ENCODE measurements around the gene SMC5.

SMC5 gene

DNA sequence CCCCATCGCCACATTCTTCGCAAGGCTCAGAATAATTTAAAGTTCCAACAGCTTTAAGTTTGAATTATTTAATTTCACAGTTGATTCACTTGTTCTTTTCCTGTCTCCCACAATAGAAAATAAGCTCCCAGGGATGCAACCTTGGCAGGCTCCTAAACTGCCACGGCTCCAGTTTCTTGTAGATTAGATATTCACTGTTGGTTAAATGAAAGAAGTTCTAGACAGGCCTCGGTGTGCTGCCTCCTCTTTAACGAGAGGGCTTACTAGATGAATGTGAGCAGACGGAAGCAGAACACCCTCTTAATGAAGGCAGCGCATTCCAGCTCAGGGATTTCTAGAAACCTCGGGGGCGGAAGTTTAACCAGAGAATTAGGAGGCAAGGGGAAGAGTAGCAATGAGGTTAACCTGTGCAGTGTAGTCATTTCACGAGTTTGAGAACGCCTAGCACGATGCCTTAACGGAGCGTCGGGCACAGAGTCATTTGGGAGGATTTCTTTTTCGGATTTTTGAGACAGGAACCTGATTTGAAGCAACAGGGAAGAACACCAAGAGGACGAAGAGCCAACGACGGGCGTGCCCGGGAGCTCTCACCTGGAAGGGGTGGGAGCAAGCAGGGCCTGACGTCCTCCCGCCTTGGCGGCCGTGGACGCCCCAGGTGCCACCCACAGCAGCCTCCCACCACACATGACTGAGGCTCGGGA lies 637 bp upstream of the SMC5 start:
- H3K79me2 ChIP-seq (ENCODE audit: control insufficient read depth, insufficient read depth, low read length, poor library complexity): peaks cover 20% of the 10 kb centered on the region
- H3K4me3 ChIP-seq (ENCODE audit: low read depth, low read length): peak overlapping the region; percentile 38
- peak overlapping the region; percentile 85 for H2BK120ac ChIP-seq (ENCODE audit: insufficient read depth, low read length, poor library complexity)
- H3K27me3 ChIP-seq (ENCODE audit: insufficient read depth, low read length): no peaks in the 10 kb centered on the region
- peak overlapping the region; percentile 64 for H2AK5ac ChIP-seq (ENCODE audit: low read length)
- H3K79me1 ChIP-seq (ENCODE audit: low read length): peaks cover 19% of the 10 kb centered on the region
- peaks cover 0 to 3% of the 10 kb centered on the region in 2 experiments for H3K36me3 ChIP-seq (ENCODE audit: control insufficient read depth in 1 of 2, insufficient read depth in 2 of 2, low read length in 2 of 2)
- peak overlapping the region; percentile 96 for H3K18ac ChIP-seq (ENCODE audit: low read length)
- no peak overlapping the region for H3K23ac ChIP-seq (ENCODE audit: low read length)
- peak overlapping the region; percentile 78 for H3K4ac ChIP-seq (ENCODE audit: low read depth, low read length)
- DNase-seq: peak in 1 of 2 donors; percentile 57
- no CpG with 5 or more reads among the region's 27 CpGs for WGBS (ENCODE audit: extremely low coverage, insufficient coverage, insufficient read length)
- peak overlapping the region; percentile 74 for H3K9ac ChIP-seq (ENCODE audit: low read length)
- H3K4me2 ChIP-seq (ENCODE audit: low read length): peak overlapping the region; percentile 61
- no peak overlapping the region for H2BK12ac ChIP-seq (ENCODE audit: low read length)
- H4K8ac ChIP-seq (ENCODE audit: low read depth, low read length): peak overlapping the region; percentile 96
- no peaks in the 10 kb centered on the region for H3K9me3 ChIP-seq (ENCODE audit: insufficient read depth, low read depth, low read length)
- peak overlapping the region; percentile 90 for H2BK5ac ChIP-seq (ENCODE audit: low read depth, low read length, poor library complexity)
- peak overlapping the region; percentile 86 for H3K14ac ChIP-seq (ENCODE audit: low read length)
- H2AFZ ChIP-seq (ENCODE audit: insufficient read depth, low read length, poor library complexity): peak overlapping the region; percentile 71
- peak overlapping the region; percentile 97 for H4K91ac ChIP-seq (ENCODE audit: low read depth, low read length)
- H3K4me1 ChIP-seq (ENCODE audit: control insufficient read depth in 1 of 2, insufficient read depth in 2 of 2, low read length in 2 of 2): peaks cover 6 to 16% of the 10 kb centered on the region in 2 experiments
- H4K12ac ChIP-seq (ENCODE audit: low read depth, low read length): peak overlapping the region; percentile 98
- peak overlapping the region; percentile 90 for H3K27ac ChIP-seq (ENCODE audit: low read depth, low read length)

GRCh38 chr9:70259512-70259802 lies 679 bp downstream of the SMC5 start:
- peak overlapping the region; percentile 87 for H3K14ac ChIP-seq (ENCODE audit: low read length)
- peak overlapping the region; percentile 57 for H3K4ac ChIP-seq (ENCODE audit: low read depth, low read length)
- H3K79me2 ChIP-seq (ENCODE audit: control insufficient read depth, insufficient read depth, low read length, poor library complexity): peaks cover 20% of the 10 kb centered on the region
- peak overlapping the region; percentile 48 for H2AFZ ChIP-seq (ENCODE audit: insufficient read depth, low read length, poor library complexity)
- no peaks in the 10 kb centered on the region for H3K27me3 ChIP-seq (ENCODE audit: insufficient read depth, low read length)
- H2AK5ac ChIP-seq (ENCODE audit: low read length): no peak overlapping the region
- H3K4me1 ChIP-seq (ENCODE audit: control insufficient read depth in 1 of 2, insufficient read depth in 2 of 2, low read length in 2 of 2): peaks cover 6 to 16% of the 10 kb centered on the region in 2 experiments
- DNase-seq: no peak
- peak overlapping the region; percentile 38 for H4K91ac ChIP-seq (ENCODE audit: low read depth, low read length)
- H3K79me1 ChIP-seq (ENCODE audit: low read length): peaks cover 19% of the 10 kb centered on the region
- H4K12ac ChIP-seq (ENCODE audit: low read depth, low read length): no peak overlapping the region
- H3K4me2 ChIP-seq (ENCODE audit: low read length): peak overlapping the region; percentile 89
- no CpG with 5 or more reads among the region's 10 CpGs for WGBS (ENCODE audit: extremely low coverage, insufficient coverage, insufficient read length)
- peak overlapping the region; percentile 85 for H3K4me3 ChIP-seq (ENCODE audit: low read depth, low read length)
- no peaks in the 10 kb centered on the region for H3K9me3 ChIP-seq (ENCODE audit: insufficient read depth, low read depth, low read length)
- H3K27ac ChIP-seq (ENCODE audit: low read depth, low read length): peak overlapping the region; percentile 90
- peak overlapping the region; percentile 92 for H3K9ac ChIP-seq (ENCODE audit: low read length)
- H2BK120ac ChIP-seq (ENCODE audit: insufficient read depth, low read length, poor library complexity): peak overlapping the region; percentile 80
- no peak overlapping the region for H3K23ac ChIP-seq (ENCODE audit: low read length)
- H3K36me3 ChIP-seq (ENCODE audit: control insufficient read depth in 1 of 2, insufficient read depth in 2 of 2, low read length in 2 of 2): peaks cover 2 to 5% of the 10 kb centered on the region in 2 experiments
- peak overlapping the region; percentile 87 for H4K8ac ChIP-seq (ENCODE audit: low read depth, low read length)
- H3K18ac ChIP-seq (ENCODE audit: low read length): peak overlapping the region; percentile 81
- H2BK5ac ChIP-seq (ENCODE audit: low read depth, low read length, poor library complexity): peak overlapping the region; percentile 63
- H2BK12ac ChIP-seq (ENCODE audit: low read length): no peak overlapping the region

- H3K27ac ChIP-seq (ENCODE audit: low read depth, low read length): no peak overlapping the region
- H3K4ac ChIP-seq (ENCODE audit: low read depth, low read length): peak overlapping the region; percentile 86
- no peaks in the 10 kb centered on the region for H3K27me3 ChIP-seq (ENCODE audit: insufficient read depth, low read length)
- no peak overlapping the region for H2AFZ ChIP-seq (ENCODE audit: insufficient read depth, low read length, poor library complexity)
- peaks cover 6 to 16% of the 10 kb centered on the region in 2 experiments for H3K4me1 ChIP-seq (ENCODE audit: control insufficient read depth in 1 of 2, insufficient read depth in 2 of 2, low read length in 2 of 2)
- H3K23ac ChIP-seq (ENCODE audit: low read length): no peak overlapping the region
- peak; percentile 70 to 85 for DNase-seq
- no peak overlapping the region for H3K14ac ChIP-seq (ENCODE audit: low read length)
- H2BK120ac ChIP-seq (ENCODE audit: insufficient read depth, low read length, poor library complexity): no peak overlapping the region
- H3K36me3 ChIP-seq (ENCODE audit: control insufficient read depth in 1 of 2, insufficient read depth in 2 of 2, low read length in 2 of 2): peaks cover 5 to 6% of the 10 kb centered on the region in 2 experiments
- H3K4me2 ChIP-seq (ENCODE audit: low read length): peak overlapping the region; percentile 89
- no peak overlapping the region for H2BK5ac ChIP-seq (ENCODE audit: low read depth, low read length, poor library complexity)
- no peak overlapping the region for H4K8ac ChIP-seq (ENCODE audit: low read depth, low read length)
- no peak overlapping the region for H2AK5ac ChIP-seq (ENCODE audit: low read length)
- no peak overlapping the region for H3K9ac ChIP-seq (ENCODE audit: low read length)
- no peaks in the 10 kb centered on the region for H3K9me3 ChIP-seq (ENCODE audit: insufficient read depth, low read depth, low read length)
- peak overlapping the region; percentile 50 for H3K4me3 ChIP-seq (ENCODE audit: low read depth, low read length)
- H3K79me2 ChIP-seq (ENCODE audit: control insufficient read depth, insufficient read depth, low read length, poor library complexity): peaks cover 20% of the 10 kb centered on the region
- H2BK12ac ChIP-seq (ENCODE audit: low read length): no peak overlapping the region
- H4K12ac ChIP-seq (ENCODE audit: low read depth, low read length): no peak overlapping the region
- H4K91ac ChIP-seq (ENCODE audit: low read depth, low read length): no peak overlapping the region
- H3K18ac ChIP-seq (ENCODE audit: low read length): no peak overlapping the region
- WGBS (ENCODE audit: extremely low coverage, insufficient coverage, insufficient read length): no CpG with 5 or more reads among the region's 30 CpGs
- peaks cover 19% of the 10 kb centered on the region for H3K79me1 ChIP-seq (ENCODE audit: low read length)
These were observed 1.2 kb downstream of the SMC5 start for GRCh38 chr9:70260007-70260443.

GRCh38 chr9:70260606-70261005 lies 1.8 kb downstream of the SMC5 start:
- Histone ChIP-seq H3K4me3 (ENCODE audit: low read depth, low read length) (no peak overlapping the region), H3K9ac (ENCODE audit: low read length) (no peak overlapping the region), H3K79me1 (ENCODE audit: low read length) (peaks cover 19% of the 10 kb centered on the region), H3K14ac (ENCODE audit: low read length) (no peak overlapping the region), H4K91ac (ENCODE audit: low read depth, low read length) (no peak overlapping the region), H3K4me2 (ENCODE audit: low read length) (peak overlapping the region; percentile 89), H3K36me3 (ENCODE audit: control insufficient read depth in 1 of 2, insufficient read depth in 2 of 2, low read length in 2 of 2) (peaks cover 7 to 8% of the 10 kb centered on the region in 2 experiments), H3K4me1 (ENCODE audit: control insufficient read depth in 1 of 2, insufficient read depth in 2 of 2, low read length in 2 of 2) (peaks cover 6 to 16% of the 10 kb centered on the region in 2 experiments), H2AK5ac (ENCODE audit: low read length) (no peak overlapping the region), H4K8ac (ENCODE audit: low read depth, low read length) (no peak overlapping the region), H2BK120ac (ENCODE audit: insufficient read depth, low read length, poor library complexity) (peak overlapping the region; percentile 29), H2BK12ac (ENCODE audit: low read length) (no peak overlapping the region), H3K23ac (ENCODE audit: low read length) (no peak overlapping the region), H3K27ac (ENCODE audit: low read depth, low read length) (peak overlapping the region; percentile 11), H3K4ac (ENCODE audit: low read depth, low read length) (peak overlapping the region; percentile 93), H2BK5ac (ENCODE audit: low read depth, low read length, poor library complexity) (no peak overlapping the region), H3K27me3 (ENCODE audit: insufficient read depth, low read length) (no peaks in the 10 kb centered on the region), H2AFZ (ENCODE audit: insufficient read depth, low read length, poor library complexity) (no peak overlapping the region), H3K9me3 (ENCODE audit: insufficient read depth, low read depth, low read length) (no peaks in the 10 kb centered on the region), H3K18ac (ENCODE audit: low read length) (no peak overlapping the region), H3K79me2 (ENCODE audit: control insufficient read depth, insufficient read depth, low read length, poor library complexity) (peaks cover 20% of the 10 kb centered on the region), H4K12ac (ENCODE audit: low read depth, low read length) (peak overlapping the region; percentile 60)
- no peak for DNase-seq
- no CpG with 5 or more reads among the region's 8 CpGs for WGBS (ENCODE audit: extremely low coverage, insufficient coverage, insufficient read length)
